ENCODE data around the gene GNAI1. TPM values are rescaled to one million over a fixed set of nuclear protein-coding genes. Genes with fewer than 3 reads are reported as not detected.

Gene GNAI1
- total and polyA plus RNA-seq, 2 of the 13 experiments (the other 11 are each of a cell fraction or from before 2014, with no cell fraction given), result 3.5 to 5.7 TPM

DNA sequence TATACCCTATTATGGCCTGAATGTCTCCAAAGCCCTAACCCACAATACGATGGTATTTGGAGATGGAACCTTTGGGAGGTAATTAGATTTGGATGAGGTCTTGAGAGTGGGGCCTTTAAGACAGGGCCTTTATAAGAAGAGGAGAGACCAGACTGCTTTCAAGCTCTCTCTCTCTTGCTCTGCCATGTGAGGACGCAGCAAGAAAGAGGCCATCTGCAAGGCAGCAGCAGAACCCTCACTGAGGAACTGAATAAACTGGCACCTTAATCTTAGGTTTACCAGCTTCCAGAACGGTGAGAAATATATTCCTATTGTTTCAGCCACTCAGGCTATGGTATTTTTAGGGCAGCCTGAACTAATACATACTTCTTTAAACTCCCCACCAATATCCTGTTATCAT is 2.0 kb upstream of the GNAI1 start:
- Histone ChIP-seq H3K9me3 (ENCODE audit: low read length) (no peaks in the 10 kb centered on the region), H3K4me3 (replicated peaks in 1 of 3; ENCODE audit: insufficient read depth in 1 of 3, low read depth in 2 of 3, low read length in 3 of 3) (no peak overlapping the region), H3K4me1 (ENCODE audit: insufficient read depth, low read length) (peaks cover 36% of the 10 kb centered on the region), H3K4me2 (ENCODE audit: low read depth, low read length) (no peak overlapping the region), H3K36me3 (replicated peaks in 1 of 2; ENCODE audit: control insufficient read depth in 1 of 2, insufficient read depth in 2 of 2, low read length in 2 of 2) (no peaks in the 10 kb centered on the region), H3K9ac (ENCODE audit: insufficient read depth, low read depth, low read length) (no peak overlapping the region), H4K20me1 (ENCODE audit: insufficient read depth, low read length) (no peaks in the 10 kb centered on the region), H3K79me2 (ENCODE audit: insufficient read depth, low read length) (no peaks in the 10 kb centered on the region), H2AFZ (ENCODE audit: low read length) (no peak overlapping the region), H3K27ac (ENCODE audit: extremely low read length, insufficient read depth, low read length) (no peak overlapping the region), H3K27me3 (ENCODE audit: control insufficient read depth in 1 of 2, insufficient read depth in 2 of 2, low read length in 2 of 2) (no peaks in the 10 kb centered on the region; a peak in 1 of 5 replicates)
- in situ Hi-C loops (cut with HindIII; ENCODE audit: extremely low pct_ligation_motif_present, low pct_unique_long_range_greater_than_20kb), result loop anchor here (5.0 to 10.0 kb wide), 2 partner anchors 152 to 260 kb away; no protein-coding TSS in a partner anchor
- ChIA-PET CTCF (ENCODE audit: low intra/inter-chr PET ratio, low total read pairs) (interaction anchor here (1.8 to 2.9 kb wide), 2 partner anchors 156 to 259 kb away, joined by 8 to 15 read pairs; no protein-coding TSS in a partner anchor), POLR2A (interaction anchor here (1.3 kb wide), 1 partner anchor 19 kb away, joined by 4 read pairs; no protein-coding TSS in a partner anchor)
- no peak for TF ChIP-seq MAFF (IDR thresholded peaks at IDR 0.05; ENCODE audit: low read depth, low read length)
- no peak for TF ChIP-seq FOSL2 (CRISPR knock-in tag; IDR thresholded peaks at IDR 0.05)
- TF ChIP-seq ZBTB21 (CRISPR knock-in tag; IDR thresholded peaks at IDR 0.05), result no peak
- no peak for TF ChIP-seq KDM2A (CRISPR knock-in tag; IDR thresholded peaks at IDR 0.05; ENCODE audit: borderline replicate concordance, low read depth)
- TF ChIP-seq ZNF282 (IDR thresholded peaks at IDR 0.05; ENCODE audit: partially characterized antibody), result no peak
- TF ChIP-seq ZNF7 (CRISPR knock-in tag; IDR thresholded peaks at IDR 0.05), result no peak
- TF ChIP-seq GABPB1 (CRISPR knock-in tag; IDR thresholded peaks at IDR 0.05), result no peak
- TF ChIP-seq, protein P1, sequence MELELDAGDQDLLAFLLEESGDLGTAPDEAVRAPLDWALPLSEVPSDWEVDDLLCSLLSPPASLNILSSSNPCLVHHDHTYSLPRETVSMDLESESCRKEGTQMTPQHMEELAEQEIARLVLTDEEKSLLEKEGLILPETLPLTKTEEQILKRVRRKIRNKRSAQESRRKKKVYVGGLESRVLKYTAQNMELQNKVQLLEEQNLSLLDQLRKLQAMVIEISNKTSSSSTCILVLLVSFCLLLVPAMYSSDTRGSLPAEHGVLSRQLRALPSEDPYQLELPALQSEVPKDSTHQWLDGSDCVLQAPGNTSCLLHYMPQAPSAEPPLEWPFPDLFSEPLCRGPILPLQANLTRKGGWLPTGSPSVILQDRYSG (CRISPR knock-in tag; IDR thresholded peaks at IDR 0.05), result no peak
- TF ChIP-seq, protein P2, sequence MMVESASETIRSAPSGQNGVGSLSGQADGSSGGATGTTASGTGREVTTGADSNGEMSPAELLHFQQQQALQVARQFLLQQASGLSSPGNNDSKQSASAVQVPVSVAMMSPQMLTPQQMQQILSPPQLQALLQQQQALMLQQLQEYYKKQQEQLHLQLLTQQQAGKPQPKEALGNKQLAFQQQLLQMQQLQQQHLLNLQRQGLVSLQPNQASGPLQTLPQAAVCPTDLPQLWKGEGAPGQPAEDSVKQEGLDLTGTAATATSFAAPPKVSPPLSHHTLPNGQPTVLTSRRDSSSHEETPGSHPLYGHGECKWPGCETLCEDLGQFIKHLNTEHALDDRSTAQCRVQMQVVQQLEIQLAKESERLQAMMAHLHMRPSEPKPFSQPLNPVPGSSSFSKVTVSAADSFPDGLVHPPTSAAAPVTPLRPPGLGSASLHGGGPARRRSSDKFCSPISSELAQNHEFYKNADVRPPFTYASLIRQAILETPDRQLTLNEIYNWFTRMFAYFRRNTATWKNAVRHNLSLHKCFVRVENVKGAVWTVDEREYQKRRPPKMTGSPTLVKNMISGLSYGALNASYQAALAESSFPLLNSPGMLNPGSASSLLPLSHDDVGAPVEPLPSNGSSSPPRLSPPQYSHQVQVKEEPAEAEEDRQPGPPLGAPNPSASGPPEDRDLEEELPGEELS (CRISPR knock-in tag; IDR thresholded peaks at IDR 0.05), result no peak
- no peak for TF ChIP-seq ATM (IDR thresholded peaks at IDR 0.05; ENCODE audit: borderline replicate concordance)
- TF ChIP-seq MBNL3 (CRISPR knock-in tag; conservative IDR thresholded peaks at IDR 0.05), result no peak
- no peak for TF ChIP-seq ZEB1 (IDR thresholded peaks at IDR 0.05; ENCODE audit: insufficient replicate concordance, low read depth)
- DNase-seq (ENCODE audit: low spot score), result no peak
- no peak for ATAC-seq
- no peak for FAIRE-seq
- 74% methylated on average over 3 of the region's 3 CpGs for WGBS (ENCODE audit: low lambda C conversion rate)
- intact Hi-C loops (cut with micrococcal nuclease; ENCODE audit: unreplicated experiment), result loop anchor here (2.0 to 10.0 kb wide), 2 partner anchors 72 to 522 kb away; no protein-coding TSS in a partner anchor
- no TSS peak for BruUV-seq (replicated peaks)
